Measurements from ENCODE around the gene ADAM12. TPM values are rescaled to one million over a fixed set of nuclear protein-coding genes. Genes with fewer than 3 reads are reported as not detected.

Gene ADAM12
- total RNA-seq, 1 experiment from 2014 or later: not detected

DNA sequence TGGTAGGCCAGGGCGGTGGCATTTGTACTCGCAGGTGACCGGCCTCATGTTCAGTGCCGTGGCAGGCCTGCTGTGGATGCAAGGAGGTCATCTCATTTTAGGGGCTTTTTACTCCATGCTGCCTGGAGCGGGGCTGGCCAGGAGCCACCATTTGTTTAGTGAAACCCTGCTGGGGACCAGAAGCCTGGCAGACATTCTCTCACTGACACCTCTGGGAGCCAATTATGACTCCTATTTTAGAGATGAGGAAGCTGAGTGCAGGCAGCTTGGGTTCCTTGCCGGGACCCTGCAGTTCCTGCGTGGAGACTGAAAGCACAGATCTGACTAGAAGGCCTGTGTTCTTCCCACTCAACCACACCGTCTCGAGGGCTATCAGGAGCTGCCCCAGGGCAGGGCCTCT is 305.3 kb downstream of the ADAM12 start:
- Mint-ChIP-seq H3K4me1 (ENCODE audit: low read depth, unreplicated experiment) (no peaks in the 10 kb centered on the region), H3K36me3 (ENCODE audit: insufficient read depth, unreplicated experiment) (no peaks in the 10 kb centered on the region), H3K27me3 (ENCODE audit: unreplicated experiment) (peaks cover 13% of the 10 kb centered on the region), H3K4me3 (ENCODE audit: low read depth, unreplicated experiment) (no peak overlapping the region), H3K9me3 (ENCODE audit: low read depth, unreplicated experiment) (no peaks in the 10 kb centered on the region), H3K27ac (ENCODE audit: unreplicated experiment) (no peak overlapping the region)
- intact Hi-C loops (cut with micrococcal nuclease; ENCODE audit: unreplicated experiment): no loop called here
- no peak for TF ChIP-seq CTCF (IDR thresholded peaks at IDR 0.05; ENCODE audit: unreplicated experiment)
- no peak for DNase-seq
- CTCF ChIA-PET: no interaction called here
- no TSS peak for BruUV-seq (replicated peaks)

- TF ChIP-seq CTCF (IDR thresholded peaks at IDR 0.05; ENCODE audit: unreplicated experiment): no peak
- Mint-ChIP-seq H3K9me3 (ENCODE audit: low read depth, unreplicated experiment) (no peaks in the 10 kb centered on the region), H3K36me3 (ENCODE audit: insufficient read depth, unreplicated experiment) (no peaks in the 10 kb centered on the region), H3K27ac (ENCODE audit: unreplicated experiment) (no peak overlapping the region), H3K4me3 (ENCODE audit: low read depth, unreplicated experiment) (no peak overlapping the region), H3K27me3 (ENCODE audit: unreplicated experiment) (peaks cover 13% of the 10 kb centered on the region), H3K4me1 (ENCODE audit: low read depth, unreplicated experiment) (no peaks in the 10 kb centered on the region)
- intact Hi-C loops (cut with micrococcal nuclease; ENCODE audit: unreplicated experiment): no loop called here
- no TSS peak for BruUV-seq (replicated peaks)
- CTCF ChIA-PET: interaction anchor here (0.6 kb wide), 2 partner anchors 40 to 1291 kb away, joined by 5 to 6 read pairs; no protein-coding TSS in a partner anchor
- DNase-seq: no peak
Measured at GRCh38 chr10:126081841-126082466, 306.3 kb downstream of the ADAM12 start.

- no peak for TF ChIP-seq CTCF (IDR thresholded peaks at IDR 0.05; ENCODE audit: unreplicated experiment)
- Mint-ChIP-seq H3K27me3 (ENCODE audit: unreplicated experiment) (peaks cover 12% of the 10 kb centered on the region), H3K9me3 (ENCODE audit: low read depth, unreplicated experiment) (no peaks in the 10 kb centered on the region), H3K4me1 (ENCODE audit: low read depth, unreplicated experiment) (no peaks in the 10 kb centered on the region), H3K36me3 (ENCODE audit: insufficient read depth, unreplicated experiment) (no peaks in the 10 kb centered on the region), H3K27ac (ENCODE audit: unreplicated experiment) (no peak overlapping the region), H3K4me3 (ENCODE audit: low read depth, unreplicated experiment) (no peak overlapping the region)
- BruUV-seq (replicated peaks): no TSS peak
- CTCF ChIA-PET: no interaction called here
- intact Hi-C loops (cut with micrococcal nuclease; ENCODE audit: unreplicated experiment): no loop called here
- no peak for DNase-seq
Measured at GRCh38 chr10:126080879-126081411, 307.3 kb downstream of the ADAM12 start.

GRCh38 chr10:126080291-126080825 is 307.9 kb downstream of the ADAM12 start:
- H3K4me1 Mint-ChIP-seq (ENCODE audit: low read depth, unreplicated experiment): no peaks in the 10 kb centered on the region
- H3K36me3 Mint-ChIP-seq (ENCODE audit: insufficient read depth, unreplicated experiment): no peaks in the 10 kb centered on the region
- no TSS peak for BruUV-seq (replicated peaks)
- DNase-seq: no peak
- no peak overlapping the region for H3K27ac Mint-ChIP-seq (ENCODE audit: unreplicated experiment)
- intact Hi-C loops (cut with micrococcal nuclease; ENCODE audit: unreplicated experiment): no loop called here
- H3K4me3 Mint-ChIP-seq (ENCODE audit: low read depth, unreplicated experiment): no peak overlapping the region
- CTCF ChIA-PET: no interaction called here
- TF ChIP-seq CTCF (IDR thresholded peaks at IDR 0.05; ENCODE audit: unreplicated experiment): no peak
- no peaks in the 10 kb centered on the region for H3K9me3 Mint-ChIP-seq (ENCODE audit: low read depth, unreplicated experiment)
- peaks cover 6% of the 10 kb centered on the region for H3K27me3 Mint-ChIP-seq (ENCODE audit: unreplicated experiment)

All from Calu3 (cell line).